Heart right ventricle (tissue), 16 donors: ENCODE results near the gene TUBA4A. TPM values are rescaled to one million over a fixed set of nuclear protein-coding genes. Genes with fewer than 3 reads are reported as not detected.
"Not testable (repeated sequence)": the region's sequence is repeated elsewhere in the genome, so short reads cannot be mapped to it uniquely, and the experiment has no call there.

ENCODE experiments used
- ATAC-seq, 8 donors: fragments of 200-7000 bp; cut with Tn5 transposase; one replicate each; pipeline ENCODE4 v1.9.1; 2020; ENCODE audit warnings: mild to moderate bottlenecking in 8 of 8, moderate library complexity in 8 of 8, moderate number of reproducible peaks in 1 of 8
- DNase-seq, 2 donors: peaks; one replicate each; pipeline ENCODE4 v3.0.0-alpha.2; 2020
- H3K27ac ChIP-seq, 10 donors: fragments of 200-600 bp; sonication (generic) in 2 of 10; one replicate each; pipeline versions ENCODE4 v1.5.0 to v1.8.0; 2020 to 2022; ENCODE audit warnings: mild to moderate bottlenecking in 3 of 10
- H3K27me3 ChIP-seq, 7 donors: fragments of 200-600 bp; one replicate each; pipeline ENCODE4 v1.8.0; 2021 to 2022; ENCODE audit warnings: mild to moderate bottlenecking in 2 of 7
- H3K36me3 ChIP-seq, 9 donors: fragments of 200-600 bp; sonication (generic) in 1 of 9; one replicate each; pipeline versions ENCODE4 v1.5.0 to v1.8.0; 2020 to 2022; ENCODE audit warnings: mild to moderate bottlenecking in 2 of 9
- H3K4me1 ChIP-seq, 9 donors: fragments of 200-600 bp; sonication (generic) in 1 of 9; one replicate each; pipeline versions ENCODE4 v1.5.0 to v1.8.0; 2020 to 2022; ENCODE audit warnings: mild to moderate bottlenecking in 4 of 9
- H3K4me3 ChIP-seq, 10 donors: fragments of 200-600 bp; sonication (generic) in 2 of 10; one replicate each; pipeline versions ENCODE4 v1.5.0 to v1.8.0; 2020 to 2022; ENCODE audit warnings: mild to moderate bottlenecking in 7 of 10, moderate library complexity in 2 of 10
- H3K9me3 ChIP-seq, 11 donors: fragments of 200-600 bp in 10 of 11; sonication (generic) in 2 of 11; one replicate each; pipeline versions ENCODE4 v1.5.0 to v1.8.0; 2013 to 2022; ENCODE audit warnings: mild to moderate bottlenecking in 2 of 11, control low read depth in 1 of 11, moderate library complexity in 1 of 11
- CTCF ChIP-seq, 9 donors: fragments of 200-600 bp; sonication (generic) in 2 of 9; IDR thresholded peaks; one replicate each; pipeline versions ENCODE4 v1.5.0 to v1.8.0; 2021 to 2022; ENCODE audit warnings: antibody characterized with exemption in 9 of 9, mild to moderate bottlenecking in 5 of 9, moderate library complexity in 1 of 9
- WGBS, 2 donors: extraction: QIAGEN DNeasy Blood & Tissue Kit; methylation state at CpG; one replicate each; pipeline ENCODE4 v1.1.7; 2013; ENCODE audit warnings: inconsistent platforms in 1 of 2; 5-methylcytosine and 5-hydroxymethylcytosine counted together
- intact Hi-C, 10 donors: fragments of 100-400 bp; cut with DNase I; formaldehyde crosslinking; loops; one replicate each; pipeline versions ENCODE4 v1.11.1 to v1.14.2; 2022
- microRNA-seq, 2 donors: library from miRNA; unstranded; fragments of <30 nt; microRNA quantifications; one replicate each; pipeline ENCODE4 v1.2.0, GENCODE V29; 2021
- polyA plus RNA-seq, 2 donors: library from polyadenylated mRNA; stranded (reverse); fragments of 200-250 nt; gene quantifications; one replicate each; pipeline ENCODE4 v1.2.3, GENCODE V29; 2013
- total RNA-seq, 10 donors: library from RNA; stranded (reverse); fragmentation: NEBNext Ultra II Directional in 3 of 10; extraction: Animal tissue kit (Norgen Biotek cat#: 25700) in 3 of 10; gene quantifications; one replicate each; pipeline versions ENCODE4 v1.2.1 to v1.2.4, GENCODE V29; 2021 to 2023
- donor health status: Arrhythmogenic right ventricular cardiomyopathy.
- donor health status: ischemic (EF 13 %, LVEDD 7.1; RV severe dilation, severe dysfunction).
- donor health status: healthy with polysubstance abuse.
- donor health status: DM: no; HTN: yes; CAD: no.
- donor health status: DM: no; HTN: no; CAD: no.
- donor health status: ischemic (EF 25% LVEDD 6.9; RV normal size, moderate dysfunction).
- donor health status: ischemic (EF 25% LVEDD 5.7; RV mildly dilated, moderate dysfunction).
- donor health status: healthy.
- donor health status: DM: yes; HTN: yes; CAD: no.
- donor health status: Ischemic cardiomyopathy.
- donor health status: ischemic (EF 35%, LVEDD 5.7; RV mildly dilated, moderate dysfunction).
- donor health status: nonischemic (EF 11% LVEDD 7.7; RV severe dilation, severe dysfunction).
- donor health status: DM: yes; HTN: yes; CAD: no.
- donor health status: PGD.
- donor health status: ischemic (EF 29% LVEDD 5.4; RV normal size, mild dysfunction).
- donor health status: nonischemic (EF 23%, LVEDD 6.1; RV moderate dilation, normal function).

TUBA4A gene
- total and polyA plus RNA-seq, 12 donors, result 61.0 to 341 (median 145) TPM

- intact Hi-C loops, result loop anchor here in 2 of 10 donors (5.0 kb wide), 2 partner anchors 33 to 43 kb away; partner anchors contain the start of genes NHEJ1 (in 1 of the 2) and SLC23A3 (in 1 of the 2)
- peaks cover 0 to 2% (median 0%) of the 10 kb centered on the region in 11 donors for H3K9me3 ChIP-seq
- H3K4me3 ChIP-seq, result no peak overlapping the region
- H3K27me3 ChIP-seq, result no peaks in the 10 kb centered on the region
- DNase-seq (no peak), ATAC-seq (no peak)
- H3K4me1 ChIP-seq, result peaks cover 8 to 25% (median 20%) of the 10 kb centered on the region in 9 donors
- H3K27ac ChIP-seq, result no peak overlapping the region
- H3K36me3 ChIP-seq, result peaks cover 0 to 27% (median 17%) of the 10 kb centered on the region in 9 donors
- 84 to 86% methylated on average over 5 of the region's 5 CpGs for WGBS, 2 donors
- TF ChIP-seq CTCF (IDR thresholded peaks at IDR 0.05), result no peak
Observed at GRCh38 chr2:219205165-219205538, 48.6 kb downstream of the TUBA4A start.

- no peak for DNase-seq
- intact Hi-C loops, result loop anchor here in 2 of 10 donors (5.0 kb wide), 2 partner anchors 32 to 42 kb away; partner anchors contain the start of genes NHEJ1 (in 1 of the 2) and SLC23A3 (in 1 of the 2)
- Histone ChIP-seq H3K4me3 (no peak overlapping the region), H3K9me3 (peaks cover 0 to 2% (median 0%) of the 10 kb centered on the region in 11 donors), H3K4me1 (peaks cover 8 to 25% (median 20%) of the 10 kb centered on the region in 9 donors), H3K27ac (no peak overlapping the region), H3K27me3 (peaks cover 0 to 2% (median 0%) of the 10 kb centered on the region in 7 donors), H3K36me3 (peaks cover 0 to 21% (median 12%) of the 10 kb centered on the region in 9 donors)
- no peak for ATAC-seq
- WGBS, 2 donors, result 90 to 92% methylated on average over 7 of the region's 7 CpGs
- TF ChIP-seq CTCF (IDR thresholded peaks at IDR 0.05), result no peak
Observed at GRCh38 chr2:219204425-219205164, 49.1 kb downstream of the TUBA4A start.

- H3K9me3 ChIP-seq, H3K36me3 ChIP-seq, ATAC-seq, intact Hi-C loops, H3K27ac ChIP-seq, H3K4me1 ChIP-seq, H3K4me3 ChIP-seq, DNase-seq: not testable (repeated sequence)
- peaks cover 0 to 22% (median 3%) of the 10 kb centered on the region in 7 donors for H3K27me3 ChIP-seq
- WGBS, 2 donors, result 90 to 91% methylated on average over 19 to 20 of the region's 21 CpGs
Observed at GRCh38 chr2:219201331-219201730, 52.4 kb downstream of the TUBA4A start.

GRCh38 chr2:219200502-219201326 lies 53.0 kb downstream of the TUBA4A start:
- H3K36me3 ChIP-seq, DNase-seq, ATAC-seq, H3K4me3 ChIP-seq, H3K27ac ChIP-seq, intact Hi-C loops, H3K4me1 ChIP-seq, H3K9me3 ChIP-seq: not testable (repeated sequence)
- H3K27me3 ChIP-seq, result peaks cover 0 to 22% (median 3%) of the 10 kb centered on the region in 7 donors
- WGBS, 2 donors, result 83% methylated on average over 25 of the region's 26 CpGs

Small RNA genes within 50 kb of the gene (microRNA-seq; reads per million reads assigned to microRNA genes)
- gene MIR153-1, result 0 reads per million in 2 donors

Other genes with a start within 250 kb of the TUBA4A start
- gene CFAP65, start 212.4 kb downstream of the TUBA4A start, total RNA-seq, result not detected
- not detected for gene CFAP65, start 212.4 kb downstream of the TUBA4A start, polyA plus RNA-seq
- under 1 TPM in 1 of 10 donors, not detected in 9; 0.16 TPM for gene IHH, start 193.0 kb downstream of the TUBA4A start, total RNA-seq
- under 1 TPM in 1 of 2 donors, not detected in 1; 0.03 TPM for gene IHH, start 193.0 kb downstream of the TUBA4A start, polyA plus RNA-seq
- gene NHEJ1, start 93.1 kb downstream of the TUBA4A start, total RNA-seq, result 10 to 100 TPM in 1 of 10 donors, 1 to 10 TPM in 9; 4.7 to 12.0 (median 7.1) TPM
- 1 to 10 TPM; 3.8 to 9.6 TPM for gene NHEJ1, start 93.1 kb downstream of the TUBA4A start, polyA plus RNA-seq
- gene SLC23A3, start 83.9 kb downstream of the TUBA4A start, total RNA-seq, result 1 to 10 TPM in 2 of 10 donors, under 1 TPM in 8; 0.30 to 2.1 (median 0.47) TPM
- gene SLC23A3, start 83.9 kb downstream of the TUBA4A start, polyA plus RNA-seq, result 1 to 10 TPM in 1 of 2 donors, under 1 TPM in 1; 0.28 to 1.8 TPM
- 10 to 100 TPM; 52.5 to 80.6 (median 63.6) TPM for gene CNPPD1, start 77.0 kb downstream of the TUBA4A start, total RNA-seq
- 10 to 100 TPM; 35.5 to 84.7 TPM for gene CNPPD1, start 77.0 kb downstream of the TUBA4A start, polyA plus RNA-seq
- 10 to 100 TPM; 24.1 to 47.3 (median 30.6) TPM for gene RETREG2, start 75.6 kb downstream of the TUBA4A start, total RNA-seq
- 10 to 100 TPM; 11.3 to 39.0 TPM for gene RETREG2, start 75.6 kb downstream of the TUBA4A start, polyA plus RNA-seq
- gene ZFAND2B, start 47.1 kb downstream of the TUBA4A start, total RNA-seq, result 10 to 100 TPM; 11.5 to 19.2 (median 16.4) TPM
- gene ZFAND2B, start 47.1 kb downstream of the TUBA4A start, polyA plus RNA-seq, result 10 to 100 TPM; 22.1 to 40.8 TPM
- gene ABCB6, start 35.0 kb downstream of the TUBA4A start, total RNA-seq, result 10 to 100 TPM in 9 of 10 donors, 1 to 10 TPM in 1; 9.8 to 31.0 (median 14.8) TPM
- 10 to 100 TPM; 31.0 to 34.0 TPM for gene ABCB6, start 35.0 kb downstream of the TUBA4A start, polyA plus RNA-seq
- 100 to 1,000 TPM in 1 of 10 donors, 10 to 100 TPM in 9; 64.5 to 103 (median 76.4) TPM for gene ATG9A, start 24.3 kb downstream of the TUBA4A start, total RNA-seq
- 10 to 100 TPM; 14.1 to 79.4 TPM for gene ATG9A, start 24.3 kb downstream of the TUBA4A start, polyA plus RNA-seq
- gene ANKZF1, start 24.1 kb downstream of the TUBA4A start, total RNA-seq, result 10 to 100 TPM; 16.4 to 36.8 (median 25.5) TPM
- gene ANKZF1, start 24.1 kb downstream of the TUBA4A start, polyA plus RNA-seq, result 10 to 100 TPM; 12.7 to 44.7 TPM
- 1 to 10 TPM; 1.6 to 5.2 (median 2.6) TPM for gene GLB1L, start 8.5 kb downstream of the TUBA4A start, total RNA-seq
- gene GLB1L, start 8.5 kb downstream of the TUBA4A start, polyA plus RNA-seq, result 1 to 10 TPM; 1.5 to 2.1 TPM
- 10 to 100 TPM; 14.6 to 23.1 (median 19.7) TPM for gene STK16, start 8.4 kb downstream of the TUBA4A start, total RNA-seq
- 10 to 100 TPM; 12.9 to 26.7 TPM for gene STK16, start 8.4 kb downstream of the TUBA4A start, polyA plus RNA-seq
- gene TUBA4B, start 675 bp downstream of the TUBA4A start, total RNA-seq, result not detected
- not detected for gene TUBA4B, start 675 bp downstream of the TUBA4A start, polyA plus RNA-seq
- gene DNAJB2, start 25.4 kb upstream of the TUBA4A start, total RNA-seq, result 10 to 100 TPM; 55.6 to 87.6 (median 83.1) TPM
- gene DNAJB2, start 25.4 kb upstream of the TUBA4A start, polyA plus RNA-seq, result 100 to 1,000 TPM in 1 of 2 donors, 10 to 100 TPM in 1; 76.9 to 148 TPM
- gene PTPRN, start 55.5 kb upstream of the TUBA4A start, total RNA-seq, result under 1 TPM in 6 of 10 donors, not detected in 4; 0.26 to 0.51 (median 0.31) TPM
- under 1 TPM in 1 of 2 donors, not detected in 1; 0.09 TPM for gene PTPRN, start 55.5 kb upstream of the TUBA4A start, polyA plus RNA-seq
- gene RESP18, start 78.8 kb upstream of the TUBA4A start, total RNA-seq, result not detected
- not detected for gene RESP18, start 78.8 kb upstream of the TUBA4A start, polyA plus RNA-seq
- gene DNPEP, start 134.0 kb upstream of the TUBA4A start, total RNA-seq, result 100 to 1,000 TPM in 1 of 10 donors, 10 to 100 TPM in 9; 56.1 to 110 (median 74.0) TPM
- gene DNPEP, start 134.0 kb upstream of the TUBA4A start, polyA plus RNA-seq, result 10 to 100 TPM; 56.3 to 68.5 TPM
- over 10,000 TPM; 12,560 to 18,019 (median 15,816) TPM for gene DES, start 164.5 kb upstream of the TUBA4A start, total RNA-seq
- gene DES, start 164.5 kb upstream of the TUBA4A start, polyA plus RNA-seq, result over 10,000 TPM; 13,697 to 18,010 TPM
- gene SPEG, start 180.9 kb upstream of the TUBA4A start, total RNA-seq, result 100 to 1,000 TPM in 9 of 10 donors, 10 to 100 TPM in 1; 97.2 to 151 (median 120) TPM
- gene SPEG, start 180.9 kb upstream of the TUBA4A start, polyA plus RNA-seq, result 100 to 1,000 TPM in 1 of 2 donors, 10 to 100 TPM in 1; 62.9 to 130 TPM
- gene GMPPA, start 245.0 kb upstream of the TUBA4A start, total RNA-seq, result 10 to 100 TPM; 15.8 to 29.4 (median 21.0) TPM
- 10 to 100 TPM; 28.2 to 48.6 TPM for gene GMPPA, start 245.0 kb upstream of the TUBA4A start, polyA plus RNA-seq